ENCODE measurements around the gene DYRK2.

The DYRK2 gene

GRCh38 chr12:67647181-67647798 is 1.3 kb upstream of the DYRK2 start:
- DNase-seq: no peak

- DNase-seq: peak; percentile 15
Observed at GRCh38 chr12:67647799-67648520, 585 bp upstream of the DYRK2 start.

- no peak for DNase-seq
Observed at GRCh38 chr12:67649261-67649569, 670 bp downstream of the DYRK2 start.

GRCh38 chr12:67649570-67650387 is 1.2 kb downstream of the DYRK2 start:
- peak; percentile 42 for DNase-seq

GRCh38 chr12:67650388-67651131 is 2.0 kb downstream of the DYRK2 start:
- no peak for DNase-seq

- no peak for DNase-seq
Observed at GRCh38 chr12:67651132-67651695, 2.7 kb downstream of the DYRK2 start.

GRCh38 chr12:67655829-67656228 is 7.3 kb downstream of the DYRK2 start:
- DNase-seq: no peak

GRCh38 chr12:67656251-67656650 is 7.7 kb downstream of the DYRK2 start:
- DNase-seq: no peak

GRCh38 chr12:67658486-67658885 is 9.9 kb downstream of the DYRK2 start:
- DNase-seq: no peak

GRCh38 chr12:67659292-67659691 is 10.7 kb downstream of the DYRK2 start:
- no peak for DNase-seq

GRCh38 chr12:67661311-67662021 is 12.9 kb downstream of the DYRK2 start:
- no peak for DNase-seq

- DNase-seq: no peak
Observed at GRCh38 chr12:67662910-67663538, 14.5 kb downstream of the DYRK2 start.

GRCh38 chr12:67664171-67664570 is 15.6 kb downstream of the DYRK2 start:
- no peak for DNase-seq

- DNase-seq: no peak
Observed at GRCh38 chr12:67665679-67666078, 17.1 kb downstream of the DYRK2 start.

GRCh38 chr12:67666605-67667004 is 18.1 kb downstream of the DYRK2 start:
- no peak for DNase-seq

- no peak for DNase-seq
Observed at GRCh38 chr12:67667276-67668073, 18.9 kb downstream of the DYRK2 start.

- no peak for DNase-seq
Observed at GRCh38 chr12:67669217-67669933, 20.8 kb downstream of the DYRK2 start.

- DNase-seq: no peak
Observed at GRCh38 chr12:67669934-67670631, 21.5 kb downstream of the DYRK2 start.

GRCh38 chr12:67671419-67671818 is 22.9 kb downstream of the DYRK2 start:
- DNase-seq: no peak

- DNase-seq: no peak
Observed at GRCh38 chr12:67671892-67672291, 23.3 kb downstream of the DYRK2 start.
